Heart left ventricle (tissue), 16 donors: ENCODE data around the gene LCP1. TPM values are rescaled to one million over a fixed set of nuclear protein-coding genes. Genes with fewer than 3 reads are reported as not detected.

ENCODE experiments used
- ATAC-seq, 4 donors: fragments of 200-7000 bp; cut with Tn5 transposase; one replicate each; pipeline ENCODE4 v1.9.1; 2020 to 2022; ENCODE audit warnings: moderate library complexity in 4 of 4, mild to moderate bottlenecking in 3 of 4, moderate number of reproducible peaks in 1 of 4
- DNase-seq, 5 donors: peaks; one replicate each; pipeline ENCODE4 v3.0.0-alpha.2; 2020
- H3K27ac ChIP-seq, 12 donors: fragments of 200-600 bp; sonication (generic) in 4 of 12; one replicate each; pipeline versions ENCODE4 v1.5.0 to v1.8.0; 2016 to 2022; ENCODE audit warnings: mild to moderate bottlenecking in 2 of 12
- H3K27me3 ChIP-seq, 9 donors: fragments of 200-600 bp; sonication (generic) in 2 of 9; one replicate each; pipeline versions ENCODE4 v1.5.1 to v1.8.0; 2016 to 2022; ENCODE audit warnings: mild to moderate bottlenecking in 3 of 9
- H3K36me3 ChIP-seq, 9 donors: fragments of 200-600 bp; sonication (generic) in 2 of 9; one replicate each; pipeline versions ENCODE4 v1.5.0 to v1.8.0; 2018 to 2022; ENCODE audit warnings: mild to moderate bottlenecking in 2 of 9
- H3K4me1 ChIP-seq, 12 donors: fragments of 200-600 bp; sonication (generic) in 4 of 12; one replicate each; pipeline versions ENCODE4 v1.5.0 to v1.8.0; 2016 to 2022; ENCODE audit warnings: mild to moderate bottlenecking in 3 of 12
- H3K4me3 ChIP-seq, 12 donors: fragments of 200-600 bp; sonication (generic) in 4 of 12; one replicate each; pipeline versions ENCODE4 v1.5.0 to v1.8.0; 2017 to 2022; ENCODE audit warnings: mild to moderate bottlenecking in 9 of 12, moderate library complexity in 4 of 12
- H3K9me3 ChIP-seq, 12 donors: fragments of 200-600 bp; sonication (generic) in 4 of 12; one replicate each; pipeline versions ENCODE4 v1.5.0 to v1.8.0; 2016 to 2022; ENCODE audit warnings: mild to moderate bottlenecking in 1 of 12
- POLR2A ChIP-seq, 2 donors: fragments of 450-650 bp; IDR thresholded peaks; one replicate each; pipeline ENCODE4 v1.6.1; 2017; ENCODE audit warnings: antibody characterized with exemption in 2 of 2, mild to moderate bottlenecking in 2 of 2, moderate library complexity in 2 of 2
- WGBS, 4 donors: extraction: QIAGEN DNeasy Blood & Tissue Kit in 2 of 4; methylation state at CpG; one replicate each; pipeline versions ENCODE4 v1.1.5 to v1.1.7; 2013 to 2018; 5-methylcytosine and 5-hydroxymethylcytosine counted together
- intact Hi-C, 10 donors: fragments of 100-400 bp; cut with DNase I; formaldehyde crosslinking; loops; one replicate each; pipeline versions ENCODE4 v1.11.1 to v1.14.2; 2022
- polyA plus RNA-seq, 2 donors: library from polyadenylated mRNA; stranded (reverse); fragments of 200-250 nt; gene quantifications; one replicate each; pipeline ENCODE4 v1.2.3, GENCODE V29; 2013
- total RNA-seq, 9 donors: library from RNA; depleted of rRNA in 2 of 9; stranded (reverse); fragments of >200 nt in 2 of 9; fragmentation: NEBNext Ultra II Directional in 3 of 9; extraction: Animal tissue kit (Norgen Biotek cat#: 25700) in 3 of 9; gene quantifications; one replicate each; pipeline versions ENCODE4 v1.1.0 to v1.2.4, GENCODE V29; 2016 to 2023
- TF ChIP-seq, protein P1 (sequence below), 12 donors: fragments of 200-600 bp; sonication (generic) in 4 of 12; IDR thresholded peaks; one replicate each; pipeline versions ENCODE4 v1.5.0 to v1.8.0; 2018 to 2022; ENCODE audit warnings: antibody characterized with exemption in 12 of 12, mild to moderate bottlenecking in 5 of 12
- donor health status: ischemic (EF 13 %, LVEDD 7.1; RV severe dilation, severe dysfunction).
- donor health status: healthy with polysubstance abuse.
- donor health status: DM: no; HTN: yes; CAD: no.
- donor health status: DM: no; HTN: no; CAD: no.
- donor health status: ischemic (EF 25% LVEDD 6.9; RV normal size, moderate dysfunction).
- donor health status: ischemic (EF 25% LVEDD 5.7; RV mildly dilated, moderate dysfunction).
- donor health status: healthy.
- donor health status: DM: yes; HTN: yes; CAD: no.
- donor health status: ischemic (EF 35%, LVEDD 5.7; RV mildly dilated, moderate dysfunction).
- donor health status: nonischemic (EF 11% LVEDD 7.7; RV severe dilation, severe dysfunction).
- donor health status: DM: yes; HTN: yes; CAD: no.
- donor health status: PGD.
- donor health status: ischemic (EF 29% LVEDD 5.4; RV normal size, mild dysfunction).
- donor health status: nonischemic (EF 23%, LVEDD 6.1; RV moderate dilation, normal function).

LCP1 gene
- total and polyA plus RNA-seq, 11 donors: 1.9 to 230 (median 10.9) TPM

DNA sequence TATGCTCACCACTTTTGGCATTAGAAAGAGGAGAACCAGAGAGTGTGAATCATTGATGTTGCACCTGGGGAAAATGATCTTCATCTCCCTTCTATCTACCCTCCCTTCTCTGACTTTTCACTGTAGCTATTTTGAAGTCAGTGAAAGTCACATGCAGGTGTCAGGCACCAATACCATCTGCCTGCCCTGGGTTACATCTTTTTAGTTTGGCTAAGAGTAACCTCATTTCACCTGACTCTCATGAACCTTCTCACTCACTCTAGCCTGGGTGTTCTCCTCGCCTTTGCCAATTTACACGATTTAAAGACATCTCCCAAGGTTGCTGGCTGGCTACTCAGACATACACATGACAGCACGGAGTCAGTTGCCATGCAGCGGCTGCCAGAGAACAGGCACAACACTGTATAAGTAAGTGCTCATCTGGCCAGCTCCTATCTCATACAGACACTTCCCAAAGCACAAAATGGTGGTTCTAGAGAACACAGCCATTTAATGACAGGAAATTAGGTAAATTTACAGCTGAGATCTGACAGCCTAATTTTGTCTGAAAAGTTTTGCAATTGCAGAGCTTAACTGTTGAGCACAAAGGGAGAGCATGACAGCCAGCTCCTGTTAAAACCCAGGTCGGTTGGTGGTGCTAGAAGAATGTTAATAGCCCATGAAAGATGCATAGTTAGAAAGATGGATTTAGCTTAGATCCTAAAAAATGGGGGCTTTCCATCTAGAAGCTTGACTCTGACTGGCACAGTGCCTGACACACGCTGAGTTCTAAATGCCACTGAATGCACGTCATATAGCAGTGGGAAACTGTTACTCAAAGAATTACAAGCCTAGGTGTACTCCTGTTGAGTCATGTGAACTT lies 32.5 kb downstream of the LCP1 start:
- H3K36me3 ChIP-seq: peaks cover 0 to 96% (median 0%) of the 10 kb centered on the region in 9 donors
- no peaks in the 10 kb centered on the region for H3K9me3 ChIP-seq
- H3K4me3 ChIP-seq: no peak overlapping the region
- intact Hi-C loops: no loop called here
- peaks cover 0 to 5% (median 0%) of the 10 kb centered on the region in 9 donors for H3K27me3 ChIP-seq
- TF ChIP-seq POLR2A (IDR thresholded peaks at IDR 0.05): no peak
- TF ChIP-seq, protein P1, sequence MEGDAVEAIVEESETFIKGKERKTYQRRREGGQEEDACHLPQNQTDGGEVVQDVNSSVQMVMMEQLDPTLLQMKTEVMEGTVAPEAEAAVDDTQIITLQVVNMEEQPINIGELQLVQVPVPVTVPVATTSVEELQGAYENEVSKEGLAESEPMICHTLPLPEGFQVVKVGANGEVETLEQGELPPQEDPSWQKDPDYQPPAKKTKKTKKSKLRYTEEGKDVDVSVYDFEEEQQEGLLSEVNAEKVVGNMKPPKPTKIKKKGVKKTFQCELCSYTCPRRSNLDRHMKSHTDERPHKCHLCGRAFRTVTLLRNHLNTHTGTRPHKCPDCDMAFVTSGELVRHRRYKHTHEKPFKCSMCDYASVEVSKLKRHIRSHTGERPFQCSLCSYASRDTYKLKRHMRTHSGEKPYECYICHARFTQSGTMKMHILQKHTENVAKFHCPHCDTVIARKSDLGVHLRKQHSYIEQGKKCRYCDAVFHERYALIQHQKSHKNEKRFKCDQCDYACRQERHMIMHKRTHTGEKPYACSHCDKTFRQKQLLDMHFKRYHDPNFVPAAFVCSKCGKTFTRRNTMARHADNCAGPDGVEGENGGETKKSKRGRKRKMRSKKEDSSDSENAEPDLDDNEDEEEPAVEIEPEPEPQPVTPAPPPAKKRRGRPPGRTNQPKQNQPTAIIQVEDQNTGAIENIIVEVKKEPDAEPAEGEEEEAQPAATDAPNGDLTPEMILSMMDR (IDR thresholded peaks at IDR 0.05): no peak
- ATAC-seq (peak in 1 of 4 donors; percentile 45), DNase-seq (no peak)
- WGBS, 4 donors: 61 to 70% (median 66%) methylated on average over 7 of the region's 7 CpGs
- H3K4me1 ChIP-seq: no peaks in the 10 kb centered on the region
- no peak overlapping the region for H3K27ac ChIP-seq

- Histone ChIP-seq H3K27ac (no peak overlapping the region), H3K9me3 (no peaks in the 10 kb centered on the region), H3K36me3 (peaks cover 0 to 96% (median 0%) of the 10 kb centered on the region in 9 donors), H3K4me3 (no peak overlapping the region), H3K27me3 (peaks cover 0 to 21% (median 0%) of the 10 kb centered on the region in 9 donors), H3K4me1 (no peaks in the 10 kb centered on the region)
- ATAC-seq: no peak
- intact Hi-C loops: no loop called here
- TF ChIP-seq POLR2A (IDR thresholded peaks at IDR 0.05): no peak
- TF ChIP-seq, protein P1 (IDR thresholded peaks at IDR 0.05): peak in 3 of 12 donors; percentile 7 to 19 (median 19)
- no peak for DNase-seq
- WGBS, 4 donors: 23 to 32% (median 27%) methylated on average over 2 to 3 of the region's 3 CpGs
Measured at GRCh38 chr13:46146898-46147297, 35.1 kb downstream of the LCP1 start.

- intact Hi-C loops: no loop called here
- Histone ChIP-seq H3K27ac (no peak overlapping the region), H3K4me3 (no peak overlapping the region), H3K4me1 (no peaks in the 10 kb centered on the region), H3K27me3 (peaks cover 0 to 24% (median 0%) of the 10 kb centered on the region in 9 donors), H3K9me3 (no peaks in the 10 kb centered on the region), H3K36me3 (peaks cover 0 to 96% (median 0%) of the 10 kb centered on the region in 9 donors)
- WGBS, 4 donors: 54 to 77% (median 64%) methylated on average over 2 of the region's 2 CpGs
- DNase-seq (no peak), ATAC-seq (no peak)
- TF ChIP-seq POLR2A (IDR thresholded peaks at IDR 0.05): no peak
- TF ChIP-seq, protein P1 (IDR thresholded peaks at IDR 0.05): no peak
Measured at GRCh38 chr13:46145950-46146349, 36.0 kb downstream of the LCP1 start.

DNA sequence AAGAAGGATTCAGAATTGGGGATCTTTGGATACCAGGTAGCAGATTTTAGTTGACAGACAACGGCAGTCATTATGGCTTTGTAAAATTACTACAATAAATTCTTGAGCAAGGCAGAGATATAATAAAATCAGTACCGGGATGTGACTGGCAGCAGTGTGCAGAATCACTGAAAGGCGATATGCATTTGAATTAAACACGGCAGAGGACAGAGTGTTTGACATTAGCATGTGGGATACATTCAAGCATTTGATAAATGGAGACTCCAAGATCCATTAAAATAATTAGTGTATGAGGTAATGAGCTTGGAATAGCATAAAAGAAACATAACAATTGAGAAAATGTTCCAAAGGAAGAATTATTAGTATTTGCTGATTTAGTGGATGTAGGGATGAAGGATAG lies 36.8 kb downstream of the LCP1 start:
- DNase-seq: no peak
- no peak overlapping the region for H3K27ac ChIP-seq
- peaks cover 0 to 24% (median 0%) of the 10 kb centered on the region in 9 donors for H3K27me3 ChIP-seq
- H3K4me3 ChIP-seq: no peak overlapping the region
- H3K36me3 ChIP-seq: peaks cover 0 to 96% (median 0%) of the 10 kb centered on the region in 9 donors
- TF ChIP-seq POLR2A (IDR thresholded peaks at IDR 0.05): no peak
- TF ChIP-seq, protein P1 (IDR thresholded peaks at IDR 0.05): no peak
- intact Hi-C loops: no loop called here
- no peak for ATAC-seq
- WGBS, 4 donors: 62 to 79% (median 70%) methylated on average over 4 of the region's 4 CpGs
- no peaks in the 10 kb centered on the region for H3K4me1 ChIP-seq
- H3K9me3 ChIP-seq: no peaks in the 10 kb centered on the region
